ENCODE measurements around the gene CGB1. TPM values are rescaled to one million over a fixed set of nuclear protein-coding genes. Genes with fewer than 3 reads are reported as not detected.
"Not testable (repeated sequence)": the region's sequence is repeated elsewhere in the genome, so short reads cannot be mapped to it uniquely, and the experiment has no call there.

Gene CGB1
- total and polyA plus RNA-seq, 2 donors (not counting 3 experiments of a cell fraction or from before 2014, with no cell fraction given): not detected

- Histone ChIP-seq H3K9ac (replicated peaks; ENCODE audit: extremely low read depth, insufficient read depth, low read length) (no peak overlapping the region), H4K20me1 (replicated peaks; ENCODE audit: control insufficient read depth, extremely low read depth, insufficient read depth, low read length) (no peaks in the 10 kb centered on the region), H2AFZ (ENCODE audit: low read depth, low read length) (no peak overlapping the region), H3K4me2 (ENCODE audit: insufficient read depth, low read length) (no peak overlapping the region), H3K36me3 (ENCODE audit: control insufficient read depth in 2 of 2, extremely low read depth in 1 of 2, insufficient read depth in 2 of 2, low read length in 2 of 2) (no peaks in the 10 kb centered on the region), H3K9me1 (replicated peaks; ENCODE audit: control insufficient read depth, extremely low read depth, insufficient read depth, low read length) (no peaks in the 10 kb centered on the region), H3K27me3 (ENCODE audit: control insufficient read depth in 2 of 2, insufficient read depth in 2 of 2, low read length in 2 of 2) (no peaks in the 10 kb centered on the region), H3K4me1 (ENCODE audit: control insufficient read depth, extremely low read depth, insufficient read depth, low read length) (no peaks in the 10 kb centered on the region), H3K79me2 (ENCODE audit: control insufficient read depth, insufficient read depth, low read length) (no peaks in the 10 kb centered on the region), H3K27ac (ENCODE audit: insufficient read depth, low read depth, low read length) (no peak overlapping the region), H3K4me3 (replicated peaks in 1 of 3; ENCODE audit: insufficient read depth in 1 of 3, low read depth in 1 of 3, low read length in 3 of 3) (no peak overlapping the region), H3K9me3 (replicated peaks; ENCODE audit: control insufficient read depth, insufficient read depth, low read length) (no peaks in the 10 kb centered on the region)
- CTCF ChIA-PET: no interaction called here
- intact Hi-C loops (cut with micrococcal nuclease): no loop called here
- no peak for TF ChIP-seq POLR2A (IDR thresholded peaks at IDR 0.05; ENCODE audit: low read depth, low read length)
- no peak for TF ChIP-seq GATA2 (IDR thresholded peaks at IDR 0.05; ENCODE audit: insufficient read depth, insufficient read length, low read depth, low read length)
- TF ChIP-seq MAX (IDR thresholded peaks at IDR 0.05; ENCODE audit: insufficient read depth, insufficient read length): no peak
- no peak for TF ChIP-seq CTCF (IDR thresholded peaks at IDR 0.05; ENCODE audit: extremely low read depth in 1 of 2, insufficient read depth in 1 of 2, low read depth in 1 of 2, low read length in 2 of 2)
- TF ChIP-seq FOS (IDR thresholded peaks at IDR 0.05; ENCODE audit: borderline replicate concordance, insufficient read depth, low read length): no peak
- no peak for TF ChIP-seq POLR2AphosphoS5 (IDR thresholded peaks at IDR 0.05; ENCODE audit: insufficient read depth, low read depth, low read length)
- TF ChIP-seq JUN (IDR thresholded peaks at IDR 0.05; ENCODE audit: borderline replicate concordance, insufficient read depth, insufficient read length, low read depth): no peak
- no peak for TF ChIP-seq EZH2 (IDR thresholded peaks at IDR 0.05; ENCODE audit: borderline replicate concordance, low read depth, low read length, severe bottlenecking)
- TF ChIP-seq MYC (IDR thresholded peaks at IDR 0.05; ENCODE audit: low read depth, low read length): no peak
- no TSS peak for BruUV-seq (replicated peaks)
- FAIRE-seq (no peak), DNase-seq (ENCODE audit: low read depth, low spot score) (no peak)
- dilution Hi-C loops (cut with MboI; ENCODE audit: extremely low pct_ligation_motif_present, low sequenced_read_pairs): no loop called here
- POLR2A ChIA-PET: no interaction called here
Measured at GRCh38 chr19:49042177-49042576, 5.5 kb upstream of the CGB1 start.

GRCh38 chr19:49039736-49040135 lies 3.0 kb upstream of the CGB1 start:
- CTCF ChIA-PET: interaction anchor here (0.9 kb wide), 1 partner anchor 42 kb away, joined by 3 read pairs; no protein-coding TSS in a partner anchor
- H3K4me1 ChIP-seq (ENCODE audit: control insufficient read depth, extremely low read depth, insufficient read depth, low read length); DNase-seq (ENCODE audit: low read depth, low spot score); H3K79me2 ChIP-seq (ENCODE audit: control insufficient read depth, insufficient read depth, low read length); H4K20me1 ChIP-seq (replicated peaks; ENCODE audit: control insufficient read depth, extremely low read depth, insufficient read depth, low read length); H3K36me3 ChIP-seq (ENCODE audit: control insufficient read depth in 2 of 2, extremely low read depth in 1 of 2, insufficient read depth in 2 of 2, low read length in 2 of 2); H3K4me2 ChIP-seq (ENCODE audit: insufficient read depth, low read length); H3K27me3 ChIP-seq (ENCODE audit: control insufficient read depth in 2 of 2, insufficient read depth in 2 of 2, low read length in 2 of 2); intact Hi-C loops (cut with micrococcal nuclease); BruUV-seq (replicated peaks); H3K4me3 ChIP-seq (replicated peaks in 1 of 3; ENCODE audit: insufficient read depth in 1 of 3, low read depth in 1 of 3, low read length in 3 of 3); H2AFZ ChIP-seq (ENCODE audit: low read depth, low read length); H3K27ac ChIP-seq (ENCODE audit: insufficient read depth, low read depth, low read length); FAIRE-seq; H3K9me1 ChIP-seq (replicated peaks; ENCODE audit: control insufficient read depth, extremely low read depth, insufficient read depth, low read length); H3K9ac ChIP-seq (replicated peaks; ENCODE audit: extremely low read depth, insufficient read depth, low read length); POLR2A ChIA-PET; H3K9me3 ChIP-seq (replicated peaks; ENCODE audit: control insufficient read depth, insufficient read depth, low read length); dilution Hi-C loops (cut with MboI; ENCODE audit: extremely low pct_ligation_motif_present, low sequenced_read_pairs): not testable (repeated sequence)

GRCh38 chr19:49038557-49039276 lies 2.0 kb upstream of the CGB1 start:
- H4K20me1 ChIP-seq (replicated peaks; ENCODE audit: control insufficient read depth, extremely low read depth, insufficient read depth, low read length); FAIRE-seq; POLR2A ChIA-PET; intact Hi-C loops (cut with micrococcal nuclease); H3K4me1 ChIP-seq (ENCODE audit: control insufficient read depth, extremely low read depth, insufficient read depth, low read length); dilution Hi-C loops (cut with MboI; ENCODE audit: extremely low pct_ligation_motif_present, low sequenced_read_pairs); H3K79me2 ChIP-seq (ENCODE audit: control insufficient read depth, insufficient read depth, low read length); H3K27ac ChIP-seq (ENCODE audit: insufficient read depth, low read depth, low read length); DNase-seq (ENCODE audit: low read depth, low spot score); H2AFZ ChIP-seq (ENCODE audit: low read depth, low read length); H3K9me3 ChIP-seq (replicated peaks; ENCODE audit: control insufficient read depth, insufficient read depth, low read length); H3K9me1 ChIP-seq (replicated peaks; ENCODE audit: control insufficient read depth, extremely low read depth, insufficient read depth, low read length); H3K9ac ChIP-seq (replicated peaks; ENCODE audit: extremely low read depth, insufficient read depth, low read length); H3K36me3 ChIP-seq (ENCODE audit: control insufficient read depth in 2 of 2, extremely low read depth in 1 of 2, insufficient read depth in 2 of 2, low read length in 2 of 2); BruUV-seq (replicated peaks); CTCF ChIA-PET; H3K4me3 ChIP-seq (replicated peaks in 1 of 3; ENCODE audit: insufficient read depth in 1 of 3, low read depth in 1 of 3, low read length in 3 of 3); H3K27me3 ChIP-seq (ENCODE audit: control insufficient read depth in 2 of 2, insufficient read depth in 2 of 2, low read length in 2 of 2); H3K4me2 ChIP-seq (ENCODE audit: insufficient read depth, low read length): not testable (repeated sequence)

All from endothelial cell of umbilical vein (primary cell).